ENCODE results near the gene NF1.
"Not testable (repeated sequence)": the region's sequence is repeated elsewhere in the genome, so short reads cannot be mapped to it uniquely, and the experiment has no call there.

NF1 gene

DNA sequence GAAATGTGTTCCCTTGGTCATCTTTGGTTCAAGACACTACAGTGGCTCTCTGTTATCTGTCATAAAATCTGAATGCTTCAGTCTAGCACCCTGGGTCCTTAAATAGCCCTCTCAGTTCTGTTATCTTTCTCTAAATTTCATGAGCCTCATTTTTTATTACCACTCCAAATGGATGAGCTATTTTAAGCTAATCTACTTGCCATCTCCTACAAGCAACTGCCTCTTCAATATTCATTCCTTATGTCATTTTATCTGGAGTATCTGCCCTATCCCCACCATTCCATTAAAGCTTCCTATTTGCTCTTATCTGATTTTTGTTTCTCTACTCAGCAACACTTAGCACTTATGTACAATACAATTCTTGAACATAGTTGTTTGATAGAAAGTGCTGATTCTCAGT is 254.7 kb downstream of the NF1 start:
- no peak for DNase-seq

DNA sequence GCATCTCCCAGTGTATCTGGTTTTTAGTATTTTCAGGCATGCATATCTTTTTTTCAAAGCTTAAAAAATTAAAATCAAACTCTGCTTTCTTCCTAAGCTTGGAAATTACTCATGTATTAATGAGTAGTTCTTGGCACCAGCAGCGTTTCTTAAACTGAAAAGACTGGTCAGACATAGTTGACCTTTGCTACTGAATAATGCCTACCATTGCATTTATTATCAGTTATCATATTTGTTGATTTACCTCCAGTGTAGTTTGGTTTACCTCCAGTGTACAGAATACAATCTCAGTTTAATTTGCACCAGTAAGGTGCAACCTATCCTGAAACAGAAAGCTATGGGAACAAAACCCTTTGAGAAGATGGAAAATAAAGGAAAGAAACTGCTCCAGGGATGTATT is 261.2 kb downstream of the NF1 start:
- no peak for DNase-seq

DNA sequence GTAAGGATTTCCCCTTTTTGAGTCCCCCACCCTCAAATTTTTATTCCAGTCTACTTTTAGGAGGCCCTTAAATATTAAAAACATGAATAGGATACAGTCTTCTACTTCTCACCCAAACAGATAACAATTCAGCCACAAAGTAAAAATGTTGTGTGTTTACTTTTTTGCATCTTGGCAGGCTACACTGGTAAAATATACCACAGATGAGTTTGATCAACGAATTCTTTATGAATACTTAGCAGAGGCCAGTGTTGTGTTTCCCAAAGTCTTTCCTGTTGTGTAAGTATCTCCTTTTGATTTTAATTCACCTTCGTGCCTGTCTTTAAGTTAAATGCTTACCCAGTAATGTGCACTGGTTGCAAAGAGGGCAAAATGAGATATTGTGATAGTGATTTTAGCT is 262.3 kb downstream of the NF1 start:
- DNase-seq: no peak

DNA sequence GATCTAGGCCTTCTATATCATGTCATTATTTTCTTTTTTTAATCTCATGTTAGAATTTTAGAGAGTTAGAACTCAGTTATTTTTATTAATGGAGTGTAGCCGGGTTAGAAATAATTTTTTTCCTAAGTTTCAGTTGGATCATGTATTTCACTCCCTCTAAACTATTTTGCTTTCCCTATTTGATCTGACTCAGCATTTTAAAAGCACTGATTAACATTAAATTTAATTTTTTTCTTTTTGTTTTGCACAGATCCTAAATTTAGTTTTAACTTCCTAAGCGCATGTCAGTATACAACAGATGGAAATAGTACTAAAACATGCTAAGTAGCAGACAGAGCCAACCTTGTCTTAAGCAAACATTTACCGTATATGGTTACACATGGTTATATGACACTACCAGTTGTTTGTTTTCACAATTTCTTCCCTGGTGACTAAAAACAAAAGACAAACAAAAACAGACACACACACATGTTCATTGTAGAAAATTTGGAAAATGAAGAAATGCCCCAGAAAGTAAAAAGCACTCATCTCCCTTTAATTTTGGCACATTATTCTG is 263.1 kb downstream of the NF1 start:
- no peak for DNase-seq

DNA sequence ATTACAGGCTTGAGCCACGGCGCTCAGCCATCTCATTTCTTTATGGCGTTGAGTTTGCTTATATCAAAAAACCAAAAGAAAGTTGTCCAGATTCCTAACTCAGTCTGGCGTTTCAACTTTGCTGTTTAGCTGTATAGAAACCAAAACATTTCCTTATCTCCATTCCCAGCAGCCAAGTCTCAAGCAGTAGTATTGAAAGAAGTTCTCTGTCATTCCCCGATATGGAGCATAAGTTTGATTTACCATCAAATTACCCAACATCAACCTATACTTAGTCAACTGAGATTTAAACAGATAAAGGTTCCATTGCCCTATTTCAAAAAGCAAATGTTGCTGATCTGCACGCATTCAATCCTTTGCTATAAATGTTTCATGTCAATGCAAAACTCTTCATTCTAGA is 269.2 kb downstream of the NF1 start:
- no peak for DNase-seq

DNA sequence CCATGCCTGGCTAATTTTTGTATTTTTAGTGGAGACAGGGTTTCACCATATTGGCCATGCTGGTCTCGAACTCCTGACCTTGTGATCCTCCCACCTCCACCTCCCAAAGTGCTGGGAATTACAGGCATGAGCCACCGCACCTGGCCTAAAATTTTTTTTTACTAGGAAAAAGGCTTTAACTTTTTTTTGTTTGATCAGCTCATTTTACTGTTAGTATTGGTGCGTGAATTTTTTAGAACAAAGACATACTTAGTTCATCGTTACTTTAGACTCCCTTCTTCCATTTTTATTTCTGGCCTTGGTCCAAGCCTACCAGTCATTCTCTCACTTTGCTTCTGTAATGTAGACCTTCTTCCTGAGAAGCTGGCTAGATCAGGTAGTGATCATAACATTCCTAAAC is 271.3 kb downstream of the NF1 start:
- no peak for DNase-seq

DNA sequence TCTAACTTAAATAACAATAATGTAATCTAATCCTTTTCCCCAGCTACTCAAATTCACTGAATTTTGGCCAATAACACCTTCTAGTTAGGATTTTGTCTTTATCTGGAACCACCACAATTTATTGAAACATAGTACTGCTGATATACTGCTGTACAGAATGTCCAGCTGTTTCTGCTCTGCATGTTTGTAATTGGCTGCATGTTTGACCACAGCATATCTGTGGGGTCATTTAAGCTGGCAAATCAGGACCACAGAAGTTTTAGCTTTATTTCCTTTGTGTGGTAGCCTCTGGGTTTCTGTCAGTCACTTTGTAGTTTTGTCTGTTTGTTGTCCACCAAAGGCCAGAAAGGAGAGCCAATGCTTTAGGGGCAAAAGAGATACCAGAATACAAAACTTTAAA is 274.5 kb downstream of the NF1 start:
- no peak for DNase-seq

DNA sequence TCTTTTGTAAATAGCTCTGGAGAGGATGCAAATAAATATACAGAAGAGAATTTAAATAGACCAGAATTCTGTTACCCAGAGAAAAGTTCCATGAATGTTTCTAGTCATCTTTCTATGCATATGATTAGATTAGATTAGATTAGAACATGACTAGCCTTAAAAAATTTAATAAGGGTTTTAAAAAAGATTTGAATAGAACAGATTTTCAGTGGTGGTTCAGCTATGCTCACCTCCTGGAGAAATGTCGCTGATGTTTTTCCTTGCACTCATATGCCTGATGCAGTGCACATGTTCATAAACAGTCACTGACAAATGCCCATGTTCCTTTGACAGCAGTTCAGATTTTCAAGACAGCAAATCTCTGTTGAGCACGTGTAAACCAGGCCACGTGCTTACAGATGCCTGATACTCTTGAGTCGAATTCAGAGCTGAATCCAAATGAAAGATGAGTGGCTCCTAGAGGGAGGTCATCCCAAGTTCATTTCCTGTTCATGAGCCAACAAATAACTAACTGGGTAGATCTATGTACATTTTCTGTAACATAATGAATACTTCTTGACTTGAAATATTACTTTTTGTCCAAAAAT is 276.8 kb downstream of the NF1 start:
- DNase-seq: no peak

DNA sequence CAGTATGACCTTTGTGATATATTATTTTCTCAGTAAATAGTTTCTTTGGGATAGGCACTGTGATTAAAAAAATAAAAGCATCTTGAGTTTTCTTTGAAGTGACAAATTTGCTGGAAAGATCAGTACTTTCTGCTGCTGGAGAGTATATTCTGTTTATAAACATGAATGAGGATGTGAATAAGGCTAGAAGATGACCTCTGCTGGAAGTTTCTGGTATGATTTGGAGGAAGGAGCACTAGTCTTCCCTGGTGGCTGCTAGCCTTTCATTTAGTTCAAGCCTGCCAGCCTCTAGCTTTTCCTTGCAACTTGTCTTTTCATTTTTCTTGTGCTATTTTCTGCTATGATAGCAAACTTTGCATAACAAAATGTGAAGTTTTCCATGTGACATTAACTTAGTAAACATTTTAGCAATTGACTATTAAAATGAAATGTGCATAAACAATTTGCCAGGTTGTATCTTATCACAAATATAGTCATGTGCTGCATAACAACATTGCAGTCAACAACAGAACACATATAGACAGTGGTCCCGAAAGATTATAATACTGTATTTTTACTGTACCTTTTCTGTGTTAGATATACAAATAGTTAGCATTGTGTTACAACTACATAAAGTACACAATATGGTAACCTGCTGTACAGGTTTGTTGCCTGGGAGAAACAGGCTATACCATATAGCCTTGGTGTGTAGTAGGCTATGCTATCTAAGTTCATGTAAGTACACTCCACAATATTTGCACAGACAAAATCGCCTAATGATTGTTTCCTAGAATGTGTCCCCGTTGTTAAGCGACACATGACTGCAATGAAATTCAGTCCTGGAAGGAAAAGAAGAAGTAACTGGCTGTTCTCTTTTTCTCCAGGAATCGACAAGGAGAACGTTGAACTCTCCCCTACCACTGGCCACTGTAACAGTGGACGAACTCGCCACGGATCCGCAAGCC is 278.6 kb downstream of the NF1 start:
- peak; percentile 7 for DNase-seq

DNA sequence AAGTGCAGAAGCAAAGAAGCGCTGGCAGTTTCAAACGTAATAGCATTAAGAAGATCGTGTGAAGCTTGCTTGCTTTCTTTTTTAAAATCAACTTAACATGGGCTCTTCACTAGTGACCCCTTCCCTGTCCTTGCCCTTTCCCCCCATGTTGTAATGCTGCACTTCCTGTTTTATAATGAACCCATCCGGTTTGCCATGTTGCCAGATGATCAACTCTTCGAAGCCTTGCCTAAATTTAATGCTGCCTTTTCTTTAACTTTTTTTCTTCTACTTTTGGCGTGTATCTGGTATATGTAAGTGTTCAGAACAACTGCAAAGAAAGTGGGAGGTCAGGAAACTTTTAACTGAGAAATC is 279.3 kb downstream of the NF1 start:
- DNase-seq: no peak

DNA sequence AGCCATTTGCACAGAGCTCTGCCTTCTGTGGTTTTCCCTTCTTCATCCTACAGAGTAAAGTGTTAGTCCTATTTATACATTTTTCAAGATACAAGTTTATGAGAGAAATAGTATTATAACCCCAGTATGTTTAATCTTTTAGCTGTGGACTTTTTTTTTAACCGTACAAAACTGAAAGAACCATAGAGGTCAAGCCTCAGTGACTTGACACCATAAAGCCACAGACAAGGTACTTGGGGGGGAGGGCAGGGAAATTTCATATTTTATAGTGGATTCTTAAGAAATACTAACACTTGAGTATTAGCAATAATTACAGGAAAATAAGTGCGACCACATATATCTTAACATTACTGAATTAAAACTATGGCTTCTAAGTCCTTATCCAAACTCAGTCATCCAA is 279.7 kb downstream of the NF1 start:
- DNase-seq: no peak

DNA sequence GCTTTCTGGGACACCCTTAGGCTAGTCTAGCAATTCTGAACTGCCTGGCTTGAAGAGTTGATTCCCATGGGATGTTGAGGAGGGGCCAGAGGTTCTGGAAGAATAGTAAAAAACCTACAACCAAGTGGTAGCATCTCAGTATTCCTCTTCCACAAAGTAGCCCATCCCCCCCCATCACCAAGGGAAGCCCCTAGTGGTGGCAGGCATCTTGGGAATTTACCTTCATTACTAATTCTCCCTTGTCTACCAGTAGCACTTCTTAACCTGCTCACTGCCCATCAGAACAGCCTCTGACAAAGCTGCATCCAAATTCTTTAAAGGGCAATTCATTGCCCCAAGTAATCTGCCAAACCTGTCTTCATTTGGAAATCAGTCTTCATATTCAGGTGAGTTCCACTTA is 283.9 kb downstream of the NF1 start:
- DNase-seq: no peak

DNA sequence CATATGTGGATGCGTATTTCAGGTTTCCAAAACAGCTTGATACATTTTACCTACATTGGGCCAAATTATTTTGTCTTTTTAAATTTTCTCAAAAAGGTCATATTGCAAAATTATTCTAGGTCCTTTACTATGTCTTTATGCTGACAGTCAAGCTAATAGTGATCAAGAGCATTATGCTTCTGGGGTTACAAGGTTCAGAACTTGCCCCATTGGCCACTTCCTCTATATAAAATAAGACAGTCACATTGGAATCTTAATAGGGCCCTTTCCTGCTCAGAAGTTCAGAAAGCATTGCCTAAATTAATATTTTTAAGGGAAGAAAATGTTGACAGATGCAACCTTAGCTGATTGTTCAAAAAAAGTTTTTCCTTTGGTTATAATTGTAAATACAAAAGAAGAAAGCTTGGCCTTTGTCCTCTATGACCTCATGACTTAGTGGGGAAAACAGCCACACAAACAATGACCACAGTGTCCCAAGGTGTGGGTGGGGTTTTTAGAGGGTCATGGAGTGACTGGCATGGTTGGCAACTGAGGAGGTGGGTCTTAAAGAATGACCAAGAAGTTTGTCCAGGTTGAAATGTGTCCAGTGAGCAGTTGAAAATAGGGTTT is 284.9 kb downstream of the NF1 start:
- no peak for DNase-seq

DNA sequence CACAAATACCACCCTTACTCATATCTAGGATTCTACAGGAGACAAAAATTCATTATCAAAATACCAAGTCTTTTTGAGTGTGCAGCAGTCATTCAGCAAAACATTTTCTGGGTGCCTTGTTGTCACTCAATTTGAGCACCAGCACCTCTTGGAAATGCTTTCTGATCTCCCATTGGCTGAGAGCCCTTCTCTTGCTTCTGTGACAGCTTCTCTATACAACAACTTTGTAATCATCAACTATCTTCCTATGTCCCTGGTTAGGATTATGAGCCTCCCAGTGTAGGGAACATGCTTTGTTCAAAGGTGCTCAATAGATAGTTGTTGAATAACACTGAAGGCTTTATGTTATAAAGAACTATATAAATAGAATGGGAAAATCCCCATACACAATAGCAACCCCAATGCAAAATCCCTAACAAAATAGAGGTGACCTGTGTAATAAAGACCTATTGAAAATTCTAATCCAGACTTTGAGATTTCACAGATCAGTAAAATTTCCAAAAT is 286.4 kb downstream of the NF1 start:
- DNase-seq: no peak

DNA sequence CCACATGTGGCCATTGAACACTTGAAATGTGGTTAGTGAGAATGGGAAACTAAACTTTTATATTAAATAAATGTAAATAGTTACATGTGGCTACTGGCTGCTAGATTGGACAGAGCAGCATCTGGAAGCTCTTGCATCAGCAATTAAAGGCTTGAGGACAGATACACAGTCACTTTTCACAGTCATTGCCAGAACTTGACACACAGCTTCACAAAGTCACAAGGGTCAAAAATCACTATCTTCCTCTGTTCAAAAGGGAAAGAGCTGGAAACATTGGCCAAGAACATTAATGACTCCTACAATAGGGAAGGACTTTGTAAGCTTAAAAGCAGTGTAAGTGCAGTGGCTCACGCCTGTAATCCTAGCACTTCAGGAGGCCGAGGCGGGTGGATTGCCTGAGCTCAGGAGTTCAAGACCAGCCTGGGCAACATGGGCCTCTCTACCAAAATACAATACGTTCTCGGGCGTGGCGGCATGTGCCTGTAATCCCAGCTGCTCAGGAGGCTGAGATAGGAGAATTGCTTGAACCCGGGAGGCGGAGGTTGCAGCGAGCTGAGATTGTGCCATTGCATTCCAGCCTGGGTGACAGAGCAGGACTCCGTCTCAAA is 288.0 kb downstream of the NF1 start:
- DNase-seq: not testable (repeated sequence)

DNA sequence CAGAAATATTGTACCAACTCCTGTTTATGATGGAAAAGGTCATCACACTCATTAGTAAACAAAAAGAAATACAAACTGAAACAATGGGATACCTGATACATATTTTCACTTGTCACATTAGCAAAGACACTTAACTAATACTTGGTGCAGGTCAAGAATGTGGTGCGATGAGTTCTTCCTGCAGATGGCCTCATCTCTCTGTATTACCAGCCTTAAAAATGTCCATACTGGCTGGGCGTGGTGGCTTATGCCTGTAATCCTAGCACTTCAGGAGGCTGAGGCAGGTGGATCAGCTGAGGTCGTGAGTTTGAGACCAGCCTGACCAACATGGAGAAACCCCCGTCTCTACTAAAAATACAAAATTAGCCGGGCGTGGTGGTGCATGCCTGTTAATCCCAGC is 288.7 kb downstream of the NF1 start:
- not testable (repeated sequence) for DNase-seq

DNA sequence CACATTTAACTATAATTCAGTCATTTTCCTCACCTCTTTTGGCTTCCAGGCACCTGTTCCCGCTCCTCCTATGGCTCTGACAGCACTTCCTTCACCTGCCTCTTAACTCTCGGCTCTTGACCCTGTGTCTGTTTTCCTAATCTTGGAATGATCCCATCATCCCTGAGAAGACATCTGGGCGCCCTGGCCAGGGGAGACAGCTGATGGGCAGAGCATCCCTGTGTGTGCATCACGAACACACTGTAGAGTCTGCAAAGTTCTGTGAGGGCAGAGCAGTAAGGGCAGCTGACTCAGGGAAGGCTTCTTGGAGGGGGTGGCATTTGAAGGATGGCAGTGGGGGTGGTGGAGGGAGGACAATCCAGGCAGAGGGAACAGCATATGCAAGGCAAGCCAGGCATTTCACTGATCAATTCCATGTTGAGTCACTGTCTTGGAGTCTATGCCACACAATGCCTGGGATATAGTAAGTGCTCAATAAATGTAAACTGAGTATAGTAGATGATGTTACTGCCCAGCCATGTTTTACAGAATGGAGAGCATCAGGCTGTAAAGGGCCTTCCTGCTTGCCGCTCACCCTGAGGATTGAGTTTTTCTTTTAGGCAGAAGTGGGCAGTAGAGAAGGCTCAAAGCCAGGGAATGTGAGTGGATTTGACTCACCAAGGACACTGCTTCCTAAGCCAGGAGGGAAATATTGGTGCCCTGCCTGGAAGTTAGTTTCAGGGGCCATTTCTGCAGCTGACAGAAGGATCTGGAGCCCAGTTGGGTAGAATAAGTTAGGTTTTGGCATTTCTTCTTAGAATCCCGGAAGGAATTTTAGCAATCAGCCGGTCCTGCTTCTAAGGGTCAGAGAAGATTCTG is 290.9 kb downstream of the NF1 start:
- DNase-seq: no peak

DNA sequence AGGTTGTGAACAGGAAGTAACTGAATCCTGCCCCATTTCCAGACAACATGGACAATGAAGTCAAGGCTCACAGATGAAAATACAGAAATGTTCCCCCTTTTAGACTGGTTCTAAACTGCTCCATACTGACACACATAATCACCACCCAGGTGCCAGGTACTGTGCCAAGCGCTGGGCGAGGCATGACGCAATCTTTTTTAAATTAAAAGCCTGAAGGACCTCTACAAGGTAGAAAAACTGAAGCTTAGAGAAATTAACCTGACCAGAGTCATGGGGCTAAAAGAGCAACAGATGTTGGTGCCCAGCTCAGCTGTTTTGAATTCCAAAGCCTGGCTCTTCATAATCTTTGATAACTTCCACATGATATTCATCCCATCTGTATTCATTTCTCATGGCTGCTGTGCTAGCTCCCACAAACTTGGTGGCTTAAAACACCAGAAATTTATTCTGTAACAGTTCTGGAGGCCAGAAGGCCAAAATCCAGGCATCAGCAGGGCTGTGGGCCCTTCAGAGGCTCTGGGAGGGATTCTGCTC is 291.8 kb downstream of the NF1 start:
- DNase-seq: no peak

DNA sequence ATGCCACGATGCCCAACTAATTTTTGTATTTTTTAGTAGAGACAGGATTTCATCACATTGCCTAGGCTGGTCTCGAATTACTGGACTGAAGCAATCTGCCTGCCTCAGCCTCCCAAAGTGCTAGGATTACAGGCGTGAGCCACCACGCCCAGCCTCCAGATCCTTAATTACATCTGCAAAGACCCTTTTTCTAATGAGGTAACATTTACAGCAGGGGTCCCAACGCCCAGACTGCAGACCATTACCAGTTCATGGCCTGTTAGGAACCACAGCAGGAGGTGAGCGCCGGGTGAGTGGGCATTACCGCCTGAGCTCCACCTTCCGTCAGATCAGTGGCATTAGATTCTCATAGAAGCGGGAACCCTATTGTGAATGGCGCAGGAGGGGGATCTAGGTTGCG is 292.7 kb downstream of the NF1 start:
- no peak for DNase-seq

DNA sequence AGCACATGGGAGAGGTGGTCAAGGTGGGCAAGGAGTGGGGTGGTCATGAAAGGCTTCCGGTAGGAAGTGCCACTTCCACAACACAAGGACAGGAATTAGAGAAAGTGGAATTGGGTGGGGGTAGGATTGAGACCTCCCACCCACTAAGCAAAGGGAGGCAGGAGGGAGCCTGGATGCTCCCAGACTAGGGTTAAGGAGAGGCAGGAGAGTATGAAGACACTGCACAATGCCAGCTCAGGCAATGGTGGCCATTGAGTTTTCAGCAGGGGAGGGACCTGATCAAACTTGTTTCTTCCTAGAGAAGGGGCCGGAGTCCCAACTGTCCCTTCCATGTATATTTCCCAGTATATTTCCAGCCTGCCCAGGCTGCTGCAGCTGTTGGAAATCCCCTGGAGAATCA is 293.6 kb downstream of the NF1 start:
- DNase-seq: no peak

DNA sequence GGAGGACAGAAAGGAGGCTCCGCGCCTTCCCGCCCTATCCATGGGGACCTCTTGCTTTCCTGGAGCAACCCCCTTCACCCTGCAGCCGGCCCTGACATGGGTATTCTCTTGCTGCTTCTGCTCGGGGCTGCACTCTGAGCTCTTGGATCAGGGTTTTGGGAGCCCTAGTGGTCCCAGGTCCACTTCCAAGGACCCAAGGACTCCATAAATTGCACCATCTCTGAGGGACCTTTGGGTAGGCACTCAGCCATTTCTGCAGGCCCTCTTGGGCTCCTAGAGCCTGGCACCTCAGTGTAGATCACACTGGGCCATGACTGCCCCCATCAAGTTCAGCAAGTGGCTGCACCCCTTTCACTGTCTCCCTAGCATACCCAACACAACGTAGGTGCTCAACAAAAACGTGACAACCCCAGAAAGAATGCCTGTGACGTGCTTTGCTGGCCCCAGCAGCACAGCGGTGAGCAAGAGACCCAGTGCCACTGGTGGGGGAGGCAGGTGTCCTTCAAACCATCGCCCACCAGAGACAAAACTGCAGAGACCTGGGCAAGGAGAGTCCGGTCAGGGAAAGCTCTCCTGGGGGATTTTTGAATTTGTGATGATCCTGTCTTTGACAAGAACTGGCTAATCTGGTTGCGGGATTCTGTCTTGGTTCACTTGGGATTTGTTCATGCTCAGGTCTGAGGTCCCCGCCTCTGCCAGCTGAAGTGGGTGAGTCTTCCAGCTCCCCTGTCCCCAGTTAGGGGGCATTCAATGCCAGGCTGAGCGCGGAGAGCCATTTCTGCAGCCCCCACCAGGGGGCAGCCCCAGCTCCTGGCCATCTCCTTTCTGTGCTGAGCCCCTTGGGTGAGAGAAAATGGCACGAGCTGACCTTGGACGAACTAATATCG is 294.2 kb downstream of the NF1 start:
- DNase-seq: peak; percentile 41

Measured in NCI-H345 (cell line).